Activated CD8-positive, alpha-beta memory T cell treated with anti-CD3 and anti-CD28 coated beads for 4 hours (primary cell): Measurements from ENCODE around the gene AIF1L.

Source experiments
- DNase-seq, 2 donors: peaks; one replicate each; pipeline ENCODE4 v3.0.0-alpha.2; 2020; ENCODE audit warnings: low read depth in 2 of 2

Gene AIF1L

DNA sequence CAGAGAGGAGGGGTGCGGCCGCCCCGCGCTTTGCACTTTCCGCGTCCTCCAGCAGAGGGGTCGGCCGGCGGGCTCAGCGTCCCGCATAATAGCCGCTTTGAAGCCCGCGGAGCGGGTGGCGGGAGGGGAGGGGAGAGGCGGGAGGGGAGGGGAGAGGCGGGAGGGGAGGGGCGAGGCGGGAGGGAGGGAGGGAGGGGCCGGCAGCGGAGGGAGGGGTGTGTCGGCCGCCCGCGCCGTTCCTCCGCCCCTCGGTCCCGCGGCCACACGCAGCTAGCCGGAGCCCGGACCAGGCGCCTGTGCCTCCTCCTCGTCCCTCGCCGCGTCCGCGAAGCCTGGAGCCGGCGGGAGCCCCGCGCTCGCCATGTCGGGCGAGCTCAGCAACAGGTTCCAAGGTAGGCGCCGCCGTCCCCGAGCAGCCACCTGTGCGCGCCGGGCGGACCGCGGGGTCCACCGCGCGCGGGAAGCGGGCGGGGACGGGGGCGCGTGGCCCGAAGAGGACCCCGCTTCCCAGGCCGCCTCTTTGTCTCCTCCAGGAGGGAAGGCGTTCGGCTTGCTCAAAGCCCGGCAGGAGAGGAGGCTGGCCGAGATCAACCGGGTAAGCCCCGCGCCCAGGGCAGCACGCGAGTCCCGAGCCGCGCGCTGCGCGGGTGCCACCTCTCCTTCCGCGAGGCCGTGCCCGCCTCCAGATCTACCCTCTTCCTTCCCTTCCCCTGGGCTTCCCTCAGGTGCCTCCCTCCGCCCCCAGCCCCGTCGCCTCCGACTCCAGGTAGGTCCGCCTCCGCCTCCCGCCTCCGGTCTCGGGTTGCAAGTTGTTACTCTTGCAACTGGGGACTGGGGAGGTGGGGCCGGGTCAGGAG lies at the start of gene AIF1L:
Gene AIF1L (plus strand): TSS at position 263 of the 857 bp plus-strand sequence. CDS start 99 bp downstream, at position 362.
- no peak for DNase-seq

DNA sequence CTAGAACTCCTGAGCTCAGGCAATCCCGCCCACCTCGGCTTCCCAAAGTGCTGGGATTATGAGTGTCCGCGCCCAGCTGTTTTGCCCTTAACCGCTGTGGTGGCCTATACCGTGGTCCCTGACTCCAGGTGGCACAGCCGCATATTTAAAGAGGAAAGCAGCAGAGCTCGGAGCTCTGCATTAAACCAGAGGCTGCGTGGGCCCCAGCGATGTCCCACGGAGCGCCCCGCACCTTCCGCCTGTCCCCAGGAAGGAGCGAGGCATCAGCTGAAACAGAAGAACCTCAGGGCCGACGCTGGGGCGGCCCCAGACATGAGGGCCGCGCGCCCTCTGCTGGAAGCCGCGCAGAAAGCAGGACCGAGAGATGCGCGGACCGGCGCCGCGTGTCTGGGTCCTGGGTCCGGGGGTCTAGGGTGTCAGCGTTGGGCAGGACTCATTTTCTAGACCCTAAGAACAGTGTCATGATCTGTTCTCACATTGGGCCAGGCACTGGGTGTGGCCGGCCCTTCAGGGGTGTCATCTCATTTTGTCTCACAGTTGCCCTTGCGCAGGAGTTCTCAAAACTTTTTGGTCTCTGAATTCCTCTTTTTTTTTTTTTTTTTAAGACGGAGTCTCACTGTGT lies 49.6 kb upstream of the AIF1L start:
- DNase-seq, result peak; percentile 22 to 36

DNA sequence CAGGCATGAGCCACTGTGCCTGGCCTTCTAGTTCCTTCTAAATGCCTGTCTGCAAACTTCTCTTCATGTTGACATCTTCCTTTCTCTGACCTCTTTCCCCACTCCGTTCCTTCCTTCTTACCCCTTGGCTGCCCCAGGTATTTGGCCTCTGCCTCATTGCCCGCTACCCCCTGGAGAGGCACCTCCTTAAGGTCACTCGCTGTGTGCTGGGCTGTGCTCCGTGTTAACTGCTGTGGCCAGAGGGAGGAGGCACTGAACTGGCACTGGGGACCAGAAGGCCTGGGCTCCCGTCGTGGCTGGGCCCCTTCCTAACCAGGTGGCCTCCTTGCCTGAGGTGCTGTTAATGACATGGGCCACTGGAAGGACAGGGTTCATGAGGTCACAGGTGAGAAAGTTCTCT lies 48.0 kb upstream of the AIF1L start:
- DNase-seq, result no peak

DNA sequence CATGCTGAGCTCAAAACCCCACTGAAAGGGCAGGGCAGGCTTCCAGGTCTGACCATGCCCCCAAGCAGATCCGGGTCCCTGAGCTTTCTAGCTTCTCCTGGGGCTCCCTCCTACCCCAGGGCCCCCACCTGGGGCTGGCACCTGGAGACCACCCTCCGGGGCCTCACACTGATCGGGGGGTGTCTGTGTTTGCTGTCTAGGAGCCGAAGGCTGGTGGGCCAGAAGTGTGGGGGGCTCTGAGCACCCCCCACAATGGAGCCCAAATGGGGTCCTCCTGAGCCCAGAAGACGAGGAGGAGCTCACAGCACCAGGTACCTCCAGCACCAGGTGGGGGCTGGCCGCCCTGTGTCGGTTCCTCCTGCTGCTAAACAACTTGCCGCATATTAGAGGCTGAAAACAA lies 47.5 kb upstream of the AIF1L start:
- DNase-seq, result no peak

DNA sequence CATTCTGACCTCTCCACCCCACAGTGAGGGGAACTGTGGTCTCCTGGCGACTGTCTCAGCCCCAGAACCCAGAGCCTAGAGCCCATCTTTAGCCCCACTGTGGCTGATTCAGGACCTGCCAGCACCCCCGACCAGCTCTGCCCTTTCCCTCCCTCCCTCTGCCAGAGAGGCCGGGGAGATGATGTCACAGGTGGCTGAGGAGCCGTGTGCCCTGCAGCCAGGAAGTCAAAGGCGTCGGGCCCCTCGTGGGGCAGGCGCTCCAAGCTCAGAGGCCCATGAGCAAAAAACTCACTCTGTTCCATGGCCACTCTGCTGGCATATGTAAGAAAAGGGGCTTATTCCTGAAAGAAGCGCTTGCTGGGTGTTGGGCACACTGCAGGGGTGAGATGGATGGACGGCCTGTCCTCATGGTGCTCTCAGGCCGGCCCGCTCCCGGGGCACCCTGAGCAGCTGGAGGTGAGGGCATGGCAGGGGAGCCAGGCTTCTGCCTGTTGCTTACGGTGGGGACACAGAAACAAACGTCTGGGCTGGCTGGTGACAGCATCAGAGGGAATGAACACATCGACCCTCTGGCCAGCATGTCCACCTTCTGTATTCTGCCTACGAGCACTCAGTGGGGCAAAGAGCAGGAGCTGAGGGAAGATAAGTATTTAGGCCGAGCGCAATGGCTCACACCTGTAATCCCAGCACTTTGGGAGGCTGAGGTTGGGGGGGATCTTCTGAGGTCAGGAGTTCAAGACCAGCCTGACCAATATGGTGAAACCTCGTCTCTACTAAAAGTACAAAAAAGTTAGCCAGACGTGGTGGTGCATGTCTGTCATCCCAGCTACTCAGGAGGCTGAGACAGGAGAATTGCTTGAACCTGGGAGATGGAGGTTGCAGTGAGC lies 46.3 kb upstream of the AIF1L start:
- no peak for DNase-seq

DNA sequence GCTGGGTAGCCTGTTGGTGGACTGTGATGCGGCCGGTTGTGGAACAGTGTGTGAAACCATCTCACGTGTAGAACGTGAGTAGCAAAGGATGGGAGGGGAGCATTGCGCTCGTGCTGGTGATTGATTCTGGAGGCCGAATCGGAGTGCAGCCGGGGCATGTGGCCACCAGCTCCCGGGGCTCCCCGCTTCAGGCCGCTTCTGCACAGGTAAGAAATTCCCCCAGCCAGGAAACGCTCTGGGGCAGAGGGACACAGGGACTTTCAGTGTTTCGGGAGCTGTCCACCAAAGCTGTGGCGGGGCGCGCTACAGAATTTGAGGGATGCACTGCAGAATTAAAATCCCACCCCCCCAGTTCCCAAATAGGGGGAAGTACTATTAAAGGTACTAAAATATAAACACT lies 45.5 kb upstream of the AIF1L start:
- DNase-seq, result no peak

DNA sequence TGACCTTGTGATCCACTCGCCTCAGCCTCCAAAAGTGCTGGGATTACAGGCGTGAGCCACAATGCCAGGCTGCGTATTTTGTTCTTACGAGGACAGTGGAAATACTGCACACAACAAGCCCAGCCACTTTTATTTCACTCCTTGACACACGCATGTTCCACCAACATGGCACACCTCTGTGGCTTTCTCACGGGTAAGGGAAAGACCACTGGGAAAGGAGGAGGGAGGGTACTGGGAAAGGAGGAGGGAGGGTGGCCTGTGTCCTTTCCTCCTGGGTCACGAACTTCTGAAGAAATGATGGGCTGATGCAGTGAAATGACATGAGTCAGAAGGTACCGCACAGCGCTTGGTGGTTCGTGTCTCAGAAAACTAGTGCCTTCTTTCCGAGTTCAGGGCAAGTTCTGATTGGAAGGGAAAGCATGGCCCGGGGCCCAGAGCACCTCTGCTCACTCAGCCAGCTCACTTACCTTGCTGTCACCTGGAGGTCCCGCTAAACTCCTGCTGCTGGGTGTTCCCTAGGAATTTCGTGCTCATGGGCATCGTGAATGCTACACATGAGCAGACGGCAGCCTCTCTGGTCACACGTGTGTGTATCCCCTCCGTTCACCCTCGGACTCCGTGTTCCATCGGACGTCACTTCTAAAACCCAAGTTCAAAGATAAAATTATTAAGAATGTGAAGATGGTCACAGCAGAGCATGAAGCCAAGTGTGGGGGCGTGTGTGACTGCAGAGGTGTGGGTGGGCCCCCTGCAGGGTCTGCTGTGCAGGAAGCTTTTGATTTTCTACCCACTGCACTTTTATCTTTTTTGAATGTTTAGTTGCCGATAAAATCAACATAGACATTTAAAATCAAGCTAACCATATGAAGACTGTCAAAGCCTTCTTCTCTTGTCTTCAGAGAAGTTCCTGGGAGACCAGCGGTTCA lies 44.5 kb upstream of the AIF1L start:
- no peak for DNase-seq

DNA sequence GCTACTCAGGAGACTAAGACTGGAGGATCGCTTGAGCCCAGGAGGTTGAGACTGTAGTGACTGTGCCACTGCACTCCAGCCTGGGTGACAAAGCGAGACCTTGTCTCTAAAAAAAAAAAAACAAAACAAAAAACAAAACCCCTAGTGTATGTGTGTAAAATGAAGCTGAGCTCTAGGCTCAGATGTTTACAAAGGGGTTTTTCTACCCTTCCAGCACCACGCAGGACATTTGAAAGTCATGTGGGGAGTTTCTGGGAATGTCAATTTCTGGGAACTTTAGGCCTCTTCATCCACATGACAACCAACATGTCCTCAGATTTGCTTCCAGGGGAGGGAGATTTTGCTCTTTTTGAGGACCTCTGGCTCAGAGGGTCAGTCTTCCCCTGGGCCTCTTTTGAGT lies 42.4 kb upstream of the AIF1L start:
- no peak for DNase-seq

DNA sequence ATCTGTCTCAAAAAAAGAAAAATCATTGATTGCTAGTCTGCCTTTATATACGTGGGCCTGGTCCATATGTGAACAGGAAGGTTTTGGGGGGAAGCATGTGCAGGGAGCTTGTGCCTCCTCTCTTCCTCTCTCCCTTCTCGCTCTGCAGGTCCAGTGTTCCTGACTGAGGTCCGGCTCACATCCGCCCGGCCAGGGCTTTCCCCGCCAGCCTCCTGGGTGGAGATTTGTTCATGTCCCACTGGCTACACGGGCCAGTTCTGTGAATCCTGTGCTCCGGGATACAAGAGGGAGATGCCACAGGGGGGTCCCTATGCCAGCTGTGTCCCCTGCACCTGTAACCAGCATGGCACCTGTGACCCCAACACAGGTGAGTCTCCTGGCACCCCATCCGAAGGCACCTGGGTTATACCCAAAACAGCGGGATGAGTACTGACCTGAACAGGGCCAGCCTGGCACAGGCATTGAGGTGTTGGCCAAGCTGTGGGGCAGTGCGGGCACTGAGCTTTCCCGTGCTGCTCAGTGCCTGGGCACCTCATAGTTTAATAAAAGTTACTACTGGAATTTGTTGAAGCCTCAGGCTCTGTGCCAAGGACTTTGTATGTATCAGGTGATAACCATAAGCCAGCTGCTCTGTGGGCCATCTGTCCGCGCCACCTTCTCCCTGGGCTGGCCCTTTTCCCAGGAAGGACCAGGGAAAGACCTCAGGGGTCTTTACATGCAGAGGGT lies 39.4 kb upstream of the AIF1L start:
- DNase-seq, result no peak

DNA sequence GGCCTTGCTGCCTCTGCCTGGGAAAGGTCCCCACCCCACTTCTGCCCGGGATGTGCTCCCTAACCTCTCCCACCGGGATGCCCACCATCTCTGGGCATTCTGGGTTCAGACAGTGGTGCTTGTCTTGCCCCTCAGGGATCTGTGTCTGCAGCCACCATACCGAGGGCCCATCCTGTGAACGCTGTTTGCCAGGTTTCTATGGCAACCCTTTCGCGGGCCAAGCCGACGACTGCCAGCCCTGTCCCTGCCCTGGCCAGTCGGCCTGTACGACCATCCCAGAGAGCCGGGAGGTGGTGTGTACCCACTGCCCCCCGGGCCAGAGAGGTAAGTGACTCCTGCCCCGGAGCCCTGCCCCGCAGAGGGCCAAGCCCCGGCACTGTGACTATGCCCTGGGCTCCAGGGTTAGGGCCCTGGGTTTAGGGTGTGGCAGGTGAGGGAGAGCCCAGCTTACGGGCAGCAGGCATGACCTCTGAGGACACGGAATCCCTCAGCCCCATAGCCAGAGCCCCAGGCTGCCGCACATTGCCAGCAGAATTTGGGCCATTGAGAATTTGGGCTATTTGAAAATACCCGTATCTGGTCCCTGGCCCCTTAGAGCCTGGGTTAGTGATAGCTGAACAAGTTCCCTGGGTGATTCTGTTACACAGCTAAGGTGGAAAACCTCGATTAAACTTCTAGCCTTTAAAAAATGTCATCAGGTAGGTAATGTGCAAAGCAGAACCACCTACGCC lies 35.3 kb upstream of the AIF1L start:
- DNase-seq, result no peak

DNA sequence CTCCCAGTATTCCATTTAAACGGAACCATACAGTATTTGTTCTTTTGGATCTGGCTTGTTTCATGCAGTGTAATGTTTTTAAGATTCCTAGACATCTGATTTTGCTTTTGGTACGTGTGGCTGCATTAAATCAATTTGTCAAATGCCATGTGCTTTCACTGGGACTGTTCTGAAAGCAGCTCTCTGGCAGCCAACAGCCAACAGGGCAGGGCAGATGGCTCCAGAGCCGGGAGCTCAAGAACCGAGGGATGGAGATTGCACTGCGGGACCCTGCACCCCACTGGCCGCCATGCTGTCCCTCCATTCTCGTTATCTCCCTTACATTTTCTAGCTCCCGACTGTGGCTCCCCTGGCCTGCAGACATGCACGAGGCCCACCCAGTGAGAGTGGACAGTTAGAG lies 33.4 kb upstream of the AIF1L start:
- DNase-seq, result no peak

DNA sequence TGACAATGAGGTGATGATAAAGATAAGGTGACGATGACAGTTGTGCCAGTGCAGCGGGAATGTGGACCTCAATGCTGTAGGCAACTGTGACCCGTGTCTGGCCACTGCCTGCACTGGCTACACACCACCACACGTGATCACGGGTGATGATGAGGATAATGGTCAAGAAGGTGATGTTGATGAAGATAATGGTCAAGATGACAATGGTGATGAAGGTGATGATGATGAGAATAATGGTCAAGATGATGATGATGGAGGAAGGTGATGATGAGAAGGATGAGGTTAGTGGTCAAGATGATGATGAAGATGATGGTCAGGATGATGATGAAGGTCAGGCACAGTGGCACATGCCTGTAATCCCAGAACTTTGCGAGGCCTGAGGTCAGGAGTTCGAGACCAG lies 30.7 kb upstream of the AIF1L start:
- DNase-seq, result no peak

DNA sequence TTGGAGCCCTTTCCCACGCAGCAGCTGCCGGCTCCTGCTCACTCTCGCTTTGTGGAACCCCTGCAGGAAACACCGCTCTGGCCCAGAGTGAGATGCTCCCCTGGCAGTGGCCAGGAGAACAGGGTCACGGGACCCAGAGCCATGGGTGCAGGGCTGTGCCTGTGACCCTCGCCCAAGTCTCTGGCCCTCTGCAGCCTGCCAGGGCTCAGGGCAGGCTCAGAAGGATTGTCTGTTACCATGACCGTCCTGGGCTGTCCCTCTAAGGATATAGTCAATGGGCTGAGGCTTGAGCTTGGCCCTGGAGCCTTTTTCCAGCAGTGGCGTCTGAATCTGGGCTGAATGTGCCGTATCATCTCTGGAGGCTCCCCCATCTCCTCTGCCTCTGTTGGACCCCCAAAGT lies 28.7 kb upstream of the AIF1L start:
- DNase-seq, result no peak

DNA sequence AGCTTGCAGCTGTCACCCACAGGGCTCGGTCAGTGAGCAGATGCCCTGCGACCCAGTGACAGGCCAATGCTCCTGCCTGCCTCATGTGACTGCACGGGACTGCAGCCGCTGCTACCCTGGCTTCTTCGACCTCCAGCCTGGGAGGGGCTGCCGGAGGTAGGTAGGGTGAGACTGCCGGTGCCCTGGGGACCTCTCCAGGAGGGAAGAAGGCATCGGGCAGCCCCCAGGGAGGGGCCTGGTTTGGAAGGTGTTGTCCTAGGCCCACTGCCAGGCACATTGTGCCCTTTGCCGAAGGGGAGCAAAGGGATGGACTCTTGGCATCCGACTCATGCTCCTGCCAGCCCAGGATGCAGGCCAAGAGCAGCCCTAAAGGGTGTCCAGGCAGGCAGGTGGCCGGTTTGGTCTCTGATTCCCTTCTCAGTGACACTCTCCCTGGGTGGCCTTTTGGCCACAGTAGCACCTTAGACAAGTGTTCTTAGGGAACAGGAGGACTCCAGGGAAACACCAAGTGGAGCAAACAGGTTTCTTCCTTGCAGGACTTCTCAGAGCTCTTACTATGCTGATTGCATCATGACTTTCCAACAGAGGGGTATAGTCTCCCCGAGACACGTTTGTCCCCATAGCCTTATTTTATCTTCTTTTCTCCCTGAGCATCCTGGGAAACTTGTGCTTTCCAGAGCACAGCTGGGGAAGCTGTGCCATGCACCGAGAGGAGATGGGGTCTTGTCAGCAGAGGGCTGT lies 28.1 kb upstream of the AIF1L start:
- DNase-seq, result no peak

DNA sequence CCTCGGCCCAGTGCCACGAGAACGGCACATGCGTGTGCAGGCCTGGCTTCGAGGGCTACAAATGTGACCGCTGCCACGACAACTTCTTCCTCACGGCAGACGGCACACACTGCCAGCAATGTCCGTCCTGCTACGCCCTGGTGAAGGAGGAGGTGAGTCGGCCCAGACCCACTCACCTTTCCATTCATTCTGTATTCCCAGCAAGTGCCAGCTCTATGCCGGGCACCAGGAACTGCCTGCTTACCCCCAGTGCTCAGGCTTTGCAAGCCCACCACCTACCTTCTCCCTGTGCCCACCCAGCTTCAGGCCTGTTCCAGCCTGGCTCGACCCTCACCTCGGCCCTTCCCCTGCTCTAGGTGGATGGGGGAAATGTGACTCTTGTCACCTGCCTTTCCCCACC lies 26.6 kb upstream of the AIF1L start:
- no peak for DNase-seq

DNA sequence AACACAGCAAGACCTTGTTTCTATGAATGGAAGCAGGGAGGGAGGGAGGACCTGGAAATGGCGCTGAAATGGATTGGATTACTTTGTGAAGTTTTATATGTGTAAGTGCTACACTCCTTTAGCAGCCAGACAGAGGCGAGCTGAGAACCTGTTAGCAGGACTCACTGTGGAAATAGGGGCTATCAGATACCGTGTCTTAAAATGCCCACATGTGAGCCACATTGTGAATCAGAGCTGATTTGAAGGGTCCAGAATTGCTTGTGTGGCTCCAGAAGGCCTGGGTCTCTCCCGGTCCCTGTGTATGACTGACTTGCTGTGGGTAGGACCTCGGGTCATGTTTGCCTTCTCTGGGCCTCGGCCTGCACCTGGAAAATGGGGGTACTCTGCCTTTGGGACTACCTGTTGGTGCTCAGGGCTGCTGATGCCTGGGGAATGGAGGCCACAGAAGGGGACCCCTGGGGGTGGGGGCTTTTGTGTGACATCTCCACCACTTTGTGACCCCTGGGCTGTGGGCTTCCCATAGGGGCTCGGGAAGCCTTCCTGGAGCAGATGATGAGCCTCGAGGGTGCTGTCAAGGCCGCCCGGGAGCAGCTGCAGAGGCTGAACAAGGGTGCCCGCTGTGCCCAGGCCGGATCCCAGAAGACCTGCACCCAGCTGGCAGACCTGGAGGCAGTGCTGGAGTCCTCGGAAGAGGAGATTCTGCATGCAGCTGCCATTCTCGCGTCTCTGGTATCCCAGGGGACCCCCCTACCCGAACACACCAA lies 24.0 kb upstream of the AIF1L start:
- DNase-seq, result no peak

DNA sequence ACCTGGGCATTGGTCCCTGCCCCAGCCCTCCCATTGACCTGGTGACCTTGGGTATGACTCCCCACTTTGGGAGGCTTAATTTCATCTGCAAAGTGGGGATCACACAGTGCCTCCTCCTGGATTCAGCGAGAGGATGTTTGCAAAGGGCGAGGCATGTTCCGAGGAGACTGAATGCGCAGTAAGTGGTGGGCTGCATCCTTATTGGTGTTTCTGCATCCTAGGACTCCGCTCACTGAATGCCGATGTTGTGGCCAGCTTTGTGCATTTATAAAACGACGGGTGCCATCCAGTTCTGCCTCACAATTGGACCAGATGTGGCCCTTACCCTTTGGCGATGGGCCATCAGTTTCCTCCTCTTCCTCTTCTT lies 23.5 kb upstream of the AIF1L start:
- no peak for DNase-seq

DNA sequence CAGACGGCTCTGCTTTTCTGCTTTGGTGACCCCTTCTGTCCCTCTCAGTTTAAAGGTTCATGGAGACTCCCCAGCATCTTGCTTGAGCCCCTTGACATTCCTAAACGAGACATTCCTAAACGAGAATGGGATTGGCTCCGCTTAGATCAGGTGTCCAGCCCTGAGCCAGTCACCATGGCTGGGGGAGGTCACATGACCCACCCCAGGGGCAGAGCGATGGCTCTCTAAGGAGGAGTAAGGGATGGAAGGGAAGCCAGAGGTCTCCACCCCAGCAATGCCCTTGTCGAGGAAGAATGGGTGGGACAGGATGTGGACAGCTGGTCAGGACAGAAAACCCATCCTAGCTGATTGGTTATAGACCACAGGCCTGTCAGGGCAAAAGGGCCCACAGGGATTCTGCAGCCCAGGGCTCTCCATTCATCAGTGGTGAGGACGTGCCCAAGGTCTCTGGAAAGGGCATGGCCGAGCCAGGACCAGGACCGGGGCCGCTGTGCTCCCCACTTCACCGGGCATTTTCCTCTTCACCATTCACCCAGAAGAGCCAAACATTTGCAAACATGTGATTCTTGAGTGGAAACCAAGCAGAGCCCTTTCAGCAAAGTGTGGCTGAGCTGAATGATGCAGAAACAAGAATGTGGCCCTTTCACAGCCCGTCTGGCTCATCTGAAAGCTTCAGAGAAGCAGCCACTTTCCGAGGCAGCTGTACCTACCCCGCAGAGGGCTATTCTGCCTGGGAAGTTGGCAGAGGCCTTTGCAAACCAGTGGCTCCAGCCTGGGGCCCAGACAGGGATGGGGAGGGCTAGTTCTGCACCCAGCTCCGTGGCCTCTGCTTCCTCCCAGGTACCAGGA lies 19.8 kb upstream of the AIF1L start:
- DNase-seq, result no peak
